ENCODE data around the gene SLK.

Gene SLK

GRCh38 chr10:103921750-103922195 is 45.2 kb upstream of the SLK start:
- TF ChIP-seq TAF1 (IDR thresholded peaks at IDR 0.05; ENCODE audit: borderline replicate concordance, insufficient read depth, low read length) (no peak), FOXP2 (optimal IDR thresholded peaks at IDR 0.05; ENCODE audit: borderline replicate concordance, extremely low read depth, extremely low read length, insufficient read depth) (no peak), SIN3A (IDR thresholded peaks at IDR 0.05; ENCODE audit: borderline replicate concordance, insufficient read depth, low read length) (no peak), REST (IDR thresholded peaks at IDR 0.05; ENCODE audit: insufficient read depth in 1 of 2, low read depth in 2 of 2, low read length in 2 of 2) (no peak), POLR2AphosphoS5 (IDR thresholded peaks at IDR 0.05; ENCODE audit: low read depth, low read length) (no peak)

- TF ChIP-seq TAF1 (IDR thresholded peaks at IDR 0.05; ENCODE audit: borderline replicate concordance, insufficient read depth, low read length): no peak
- no peak for TF ChIP-seq REST (IDR thresholded peaks at IDR 0.05; ENCODE audit: insufficient read depth in 1 of 2, low read depth in 2 of 2, low read length in 2 of 2)
- TF ChIP-seq SIN3A (IDR thresholded peaks at IDR 0.05; ENCODE audit: borderline replicate concordance, insufficient read depth, low read length): no peak
- no peak for TF ChIP-seq POLR2AphosphoS5 (IDR thresholded peaks at IDR 0.05; ENCODE audit: low read depth, low read length)
- no peak for TF ChIP-seq FOXP2 (optimal IDR thresholded peaks at IDR 0.05; ENCODE audit: borderline replicate concordance, extremely low read depth, extremely low read length, insufficient read depth)
Measured at GRCh38 chr10:103922659-103923058, 44.3 kb upstream of the SLK start.

GRCh38 chr10:103923502-103923901 is 43.4 kb upstream of the SLK start:
- TF ChIP-seq POLR2AphosphoS5 (IDR thresholded peaks at IDR 0.05; ENCODE audit: low read depth, low read length) (no peak), TAF1 (IDR thresholded peaks at IDR 0.05; ENCODE audit: borderline replicate concordance, insufficient read depth, low read length) (no peak), SIN3A (IDR thresholded peaks at IDR 0.05; ENCODE audit: borderline replicate concordance, insufficient read depth, low read length) (no peak), FOXP2 (optimal IDR thresholded peaks at IDR 0.05; ENCODE audit: borderline replicate concordance, extremely low read depth, extremely low read length, insufficient read depth) (no peak), REST (IDR thresholded peaks at IDR 0.05; ENCODE audit: insufficient read depth in 1 of 2, low read depth in 2 of 2, low read length in 2 of 2) (no peak)

- TF ChIP-seq REST (IDR thresholded peaks at IDR 0.05; ENCODE audit: insufficient read depth in 1 of 2, low read depth in 2 of 2, low read length in 2 of 2): no peak
- TF ChIP-seq POLR2AphosphoS5 (IDR thresholded peaks at IDR 0.05; ENCODE audit: low read depth, low read length): no peak
- TF ChIP-seq FOXP2 (optimal IDR thresholded peaks at IDR 0.05; ENCODE audit: borderline replicate concordance, extremely low read depth, extremely low read length, insufficient read depth): no peak
- no peak for TF ChIP-seq TAF1 (IDR thresholded peaks at IDR 0.05; ENCODE audit: borderline replicate concordance, insufficient read depth, low read length)
- no peak for TF ChIP-seq SIN3A (IDR thresholded peaks at IDR 0.05; ENCODE audit: borderline replicate concordance, insufficient read depth, low read length)
Measured at GRCh38 chr10:103925591-103925990, 41.3 kb upstream of the SLK start.

All from PFSK-1 (cell line).